NCI-H774 (cell line): ENCODE measurements around the gene PLXNA1.

Experiments
- DNase-seq: peaks from one replicate; lab custom pipeline; 2025; lab: John Stamatoyannopoulos, UW

PLXNA1 gene

DNA sequence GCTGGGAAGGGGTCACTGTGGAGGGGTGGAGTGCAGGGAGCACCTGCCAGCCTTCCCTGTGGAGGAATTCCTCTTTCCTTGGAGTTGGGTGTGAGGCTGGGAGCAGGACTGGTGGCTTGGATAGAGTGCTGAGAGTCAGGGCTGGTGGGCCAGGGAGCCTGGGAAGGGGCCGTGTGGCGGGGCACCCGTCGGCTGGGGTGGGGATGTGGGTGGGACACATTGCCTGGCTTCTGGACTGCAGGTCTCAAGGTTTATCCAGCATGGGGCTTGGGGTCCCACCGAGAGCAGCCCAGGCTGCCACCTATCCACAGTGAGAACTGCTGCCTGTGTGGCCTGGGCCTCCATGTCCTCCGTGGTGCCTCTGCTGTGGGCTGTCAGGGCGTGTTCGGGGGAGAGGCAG lies 4.7 kb downstream of the PLXNA1 start:
- no peak for DNase-seq

DNA sequence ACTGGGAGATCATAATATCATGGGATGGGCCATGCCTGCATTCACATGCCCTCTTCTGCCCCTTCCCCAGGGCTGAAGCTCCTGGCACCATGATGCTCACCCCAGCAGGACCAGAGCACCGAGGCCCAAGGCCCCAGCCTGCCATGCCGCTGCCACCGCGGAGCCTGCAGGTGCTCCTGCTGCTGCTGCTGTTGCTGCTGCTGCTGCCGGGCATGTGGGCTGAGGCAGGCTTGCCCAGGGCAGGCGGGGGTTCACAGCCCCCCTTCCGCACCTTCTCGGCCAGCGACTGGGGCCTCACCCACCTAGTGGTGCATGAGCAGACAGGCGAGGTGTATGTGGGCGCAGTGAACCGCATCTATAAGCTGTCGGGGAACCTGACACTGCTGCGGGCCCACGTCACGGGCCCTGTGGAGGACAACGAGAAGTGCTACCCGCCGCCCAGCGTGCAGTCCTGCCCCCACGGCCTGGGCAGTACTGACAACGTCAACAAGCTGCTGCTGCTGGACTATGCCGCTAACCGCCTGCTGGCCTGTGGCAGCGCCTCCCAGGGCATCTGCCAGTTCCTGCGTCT lies 5.6 kb downstream of the PLXNA1 start:
- no peak for DNase-seq

DNA sequence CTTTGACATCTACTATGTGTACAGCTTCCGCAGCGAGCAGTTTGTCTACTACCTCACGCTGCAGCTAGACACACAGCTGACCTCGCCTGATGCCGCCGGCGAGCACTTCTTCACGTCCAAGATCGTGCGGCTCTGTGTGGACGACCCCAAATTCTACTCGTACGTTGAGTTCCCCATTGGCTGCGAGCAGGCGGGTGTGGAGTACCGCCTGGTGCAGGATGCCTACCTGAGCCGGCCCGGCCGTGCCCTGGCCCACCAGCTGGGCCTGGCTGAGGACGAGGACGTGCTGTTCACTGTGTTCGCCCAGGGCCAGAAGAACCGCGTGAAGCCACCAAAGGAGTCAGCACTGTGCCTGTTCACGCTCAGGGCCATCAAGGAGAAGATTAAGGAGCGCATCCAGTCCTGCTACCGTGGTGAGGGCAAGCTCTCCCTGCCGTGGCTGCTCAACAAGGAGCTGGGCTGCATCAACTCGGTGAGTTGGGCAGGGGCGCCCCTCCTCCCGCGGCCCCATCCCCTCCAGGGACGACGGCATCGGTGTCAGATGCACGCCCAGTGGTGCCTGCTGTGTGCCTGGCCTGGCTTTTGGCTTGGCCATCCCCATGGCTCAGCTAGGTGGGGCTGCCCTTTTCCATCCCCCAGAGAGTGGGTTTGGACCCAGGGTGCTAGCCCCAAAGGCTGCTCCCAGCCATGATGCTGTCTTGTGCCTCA lies 6.6 kb downstream of the PLXNA1 start:
- no peak for DNase-seq

DNA sequence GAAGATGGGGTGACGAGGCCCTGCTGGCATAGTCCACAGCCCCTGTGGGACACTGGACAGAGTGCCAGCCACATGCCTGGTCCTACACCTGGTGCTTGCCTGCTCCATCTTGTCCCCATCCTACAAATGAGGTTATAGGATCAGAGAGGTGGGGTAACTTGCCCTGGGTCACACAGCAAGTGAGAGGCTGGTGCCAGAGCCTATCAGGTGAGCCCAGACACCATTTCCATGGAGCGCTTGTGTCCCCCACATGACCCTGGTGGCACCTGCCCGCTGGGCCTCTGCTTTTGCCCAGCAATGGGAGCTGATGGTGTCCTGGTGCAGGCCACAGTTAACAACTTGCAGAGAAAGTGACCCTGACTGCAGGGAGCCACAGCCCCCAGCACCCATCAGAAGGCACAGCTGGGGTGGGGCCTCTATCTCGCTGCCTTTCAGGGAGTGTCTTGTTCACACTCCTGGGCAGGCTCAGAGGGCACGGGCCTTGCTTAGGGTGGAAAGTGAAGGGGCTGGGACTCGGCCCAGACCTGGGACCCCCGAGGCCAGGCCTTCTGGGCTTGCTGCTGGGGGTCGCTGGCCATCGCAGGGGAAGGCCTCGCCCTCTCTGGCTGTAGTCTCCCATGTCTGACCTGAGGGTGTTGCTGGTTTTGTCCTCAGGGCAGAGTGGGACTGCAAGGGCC lies 7.2 kb downstream of the PLXNA1 start:
- no peak for DNase-seq

DNA sequence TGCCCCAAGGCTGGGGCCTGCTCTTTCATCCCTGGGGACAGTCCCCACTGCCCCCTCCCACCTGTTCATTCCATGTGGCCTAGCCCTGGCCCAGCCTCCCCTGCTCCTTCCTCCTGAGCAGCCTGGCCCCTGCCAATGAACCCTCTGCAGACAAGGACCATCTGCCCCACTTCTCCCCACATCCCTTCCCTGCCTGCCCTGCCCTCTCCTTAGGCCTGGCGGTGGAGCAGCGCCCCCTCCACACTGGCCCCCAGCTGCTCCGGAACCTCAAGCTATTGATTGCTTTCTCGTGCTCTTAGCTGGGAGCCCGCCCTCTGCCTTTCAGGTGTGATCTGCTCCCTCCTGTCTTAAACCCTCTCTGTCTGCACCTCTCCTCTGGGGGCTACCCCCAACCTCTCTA lies 8.0 kb downstream of the PLXNA1 start:
- no peak for DNase-seq

DNA sequence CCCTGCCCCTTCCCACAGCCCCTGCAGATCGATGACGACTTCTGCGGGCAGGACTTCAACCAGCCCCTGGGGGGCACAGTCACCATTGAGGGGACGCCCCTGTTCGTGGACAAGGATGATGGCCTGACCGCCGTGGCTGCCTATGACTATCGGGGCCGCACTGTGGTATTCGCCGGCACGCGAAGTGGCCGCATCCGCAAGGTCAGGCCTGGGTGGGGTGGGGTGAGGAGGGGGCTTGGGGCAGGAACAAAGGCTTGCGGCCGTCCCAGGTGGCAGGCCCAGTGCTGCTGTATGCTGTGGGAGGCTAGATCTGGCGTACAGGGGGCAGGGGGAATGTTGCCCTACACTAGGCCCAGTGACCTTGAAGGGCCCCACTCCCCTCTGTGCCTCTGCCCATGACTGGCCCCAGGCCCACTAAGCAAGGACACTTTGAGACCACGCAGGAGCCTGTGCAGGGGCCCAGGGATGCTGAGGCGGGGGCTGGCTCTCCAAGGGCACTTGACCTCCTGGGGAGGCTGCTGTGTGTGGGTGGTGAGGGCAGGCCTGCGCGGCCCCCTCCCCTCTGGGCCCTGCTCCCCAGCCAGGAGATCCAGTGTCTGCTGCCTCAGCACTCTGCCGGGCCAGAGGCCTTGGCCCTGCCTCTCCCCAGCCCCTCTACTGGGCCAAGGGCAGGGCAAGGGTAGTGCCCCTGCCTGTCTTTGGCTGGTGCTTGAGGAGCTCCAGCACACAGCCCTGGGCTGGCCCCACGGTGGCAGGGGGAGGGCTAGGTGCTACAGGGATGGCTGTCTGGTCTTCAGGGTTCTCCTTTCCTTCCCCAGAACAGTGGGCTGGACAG lies 8.7 kb downstream of the PLXNA1 start:
- DNase-seq, result no peak

DNA sequence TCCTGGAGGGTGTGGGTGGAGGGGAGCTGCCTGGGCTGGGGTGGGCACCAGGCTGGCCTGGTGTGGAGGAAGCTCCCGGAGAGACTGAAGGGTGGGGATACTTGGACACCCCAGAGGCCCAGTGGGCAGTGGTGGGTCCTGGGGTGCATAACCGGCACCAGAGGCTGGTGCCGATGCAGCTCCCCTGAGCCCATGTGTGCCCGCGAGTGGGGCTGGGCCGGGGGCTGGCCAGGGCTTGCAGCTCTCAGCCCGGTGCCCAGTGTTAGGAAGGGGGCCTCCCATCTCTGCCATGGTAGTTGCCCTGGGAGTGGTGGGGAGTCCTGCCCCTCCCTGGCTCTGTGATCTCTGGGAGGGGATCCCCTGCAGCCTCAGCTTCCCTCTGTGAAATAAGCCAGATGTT lies 9.3 kb downstream of the PLXNA1 start:
- DNase-seq, result no peak

DNA sequence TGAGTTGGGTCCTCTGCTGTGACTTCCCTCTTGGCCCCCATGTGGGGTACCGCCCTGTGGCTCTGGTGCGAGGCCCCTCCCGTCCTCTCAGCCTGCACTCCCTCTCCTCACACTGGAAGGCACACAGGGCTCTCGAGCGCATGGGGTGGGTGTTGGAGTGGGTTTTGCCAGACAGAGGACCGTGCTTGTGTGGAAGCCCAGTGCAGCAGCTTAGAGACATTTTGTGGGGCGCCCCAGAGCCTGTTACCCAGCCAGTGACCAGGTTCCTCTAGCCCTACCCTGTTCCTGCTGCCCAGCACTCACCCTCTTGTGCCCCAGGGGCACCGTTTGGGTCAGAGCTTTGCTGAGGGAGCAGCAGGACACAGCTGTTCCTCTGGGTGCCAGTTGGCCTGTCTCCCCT lies 9.9 kb downstream of the PLXNA1 start:
- DNase-seq, result no peak

DNA sequence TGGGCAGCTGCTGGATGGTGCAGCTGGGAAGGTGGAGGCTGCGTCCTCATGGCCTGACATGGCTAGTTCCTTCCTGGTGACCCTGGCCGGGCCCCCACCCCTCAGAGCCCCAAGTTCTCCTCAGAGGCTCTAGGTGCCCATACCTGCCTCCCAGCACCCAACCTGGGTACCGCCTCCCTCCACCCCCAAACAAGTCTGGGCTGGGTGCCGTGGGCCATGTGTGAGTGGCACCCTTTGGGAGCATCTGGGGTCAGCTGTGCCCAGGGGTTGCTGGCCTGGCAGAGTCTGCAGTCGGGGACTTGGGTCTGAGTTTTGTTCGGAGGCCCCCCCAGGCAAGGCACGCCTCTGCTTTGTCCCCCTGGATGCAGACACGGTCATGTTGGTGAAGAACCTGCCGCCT lies 10.5 kb downstream of the PLXNA1 start:
- DNase-seq, result no peak

DNA sequence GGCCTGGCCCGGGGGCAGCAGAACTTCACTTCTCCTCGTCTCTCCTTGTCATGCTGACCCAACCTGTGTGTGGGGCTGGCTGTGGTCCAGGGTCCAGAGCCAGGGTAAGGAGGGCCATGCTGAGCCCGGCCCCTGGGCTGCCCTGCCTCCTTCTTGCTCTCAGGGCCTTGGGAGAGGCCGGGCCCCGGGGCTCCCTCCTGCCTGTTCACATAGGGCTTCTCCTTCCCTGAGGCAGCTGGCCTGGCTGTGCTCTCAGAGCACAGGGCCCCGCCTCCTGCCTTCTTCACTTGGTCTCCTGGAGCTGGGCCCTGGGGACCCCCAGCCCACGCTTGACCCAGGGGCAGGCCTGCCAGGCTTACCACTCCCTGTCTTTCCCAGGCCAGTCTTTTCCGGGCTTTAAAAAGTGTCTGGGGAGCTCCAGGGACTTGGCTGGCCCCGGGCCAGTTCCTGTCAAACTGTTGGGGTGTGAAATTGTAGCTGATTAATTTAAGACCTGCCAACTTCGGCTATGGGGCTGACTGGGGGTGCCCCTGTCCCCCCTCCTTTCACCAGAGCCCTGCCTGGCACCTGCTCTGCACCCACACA lies 11.8 kb downstream of the PLXNA1 start:
- no peak for DNase-seq

DNA sequence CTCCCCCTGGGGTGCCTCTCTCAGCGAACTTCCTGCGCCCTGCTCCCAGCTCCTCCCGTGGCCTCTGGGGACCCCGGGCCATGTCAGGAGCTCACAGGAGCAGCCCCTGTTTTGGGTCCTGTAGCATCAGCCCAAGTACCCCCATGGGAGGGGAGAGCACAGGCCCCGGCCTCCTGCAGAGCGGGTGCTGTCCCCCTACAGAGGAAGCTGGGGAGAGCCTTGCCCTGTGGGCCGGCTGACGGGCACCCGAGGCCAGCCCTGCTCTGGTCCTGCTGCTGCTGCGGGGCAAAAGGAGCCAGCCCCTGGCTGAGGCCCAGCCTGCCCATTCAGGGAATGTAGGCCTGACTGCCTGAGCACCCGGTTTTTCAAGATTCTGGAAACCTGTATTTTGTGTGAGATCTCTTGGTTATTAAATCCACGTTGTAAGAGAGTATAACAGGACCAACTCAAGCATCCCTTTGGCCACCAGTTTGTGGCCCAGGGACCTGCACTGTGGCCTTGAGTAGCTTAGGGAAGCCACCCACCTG lies 12.4 kb downstream of the PLXNA1 start:
- no peak for DNase-seq

DNA sequence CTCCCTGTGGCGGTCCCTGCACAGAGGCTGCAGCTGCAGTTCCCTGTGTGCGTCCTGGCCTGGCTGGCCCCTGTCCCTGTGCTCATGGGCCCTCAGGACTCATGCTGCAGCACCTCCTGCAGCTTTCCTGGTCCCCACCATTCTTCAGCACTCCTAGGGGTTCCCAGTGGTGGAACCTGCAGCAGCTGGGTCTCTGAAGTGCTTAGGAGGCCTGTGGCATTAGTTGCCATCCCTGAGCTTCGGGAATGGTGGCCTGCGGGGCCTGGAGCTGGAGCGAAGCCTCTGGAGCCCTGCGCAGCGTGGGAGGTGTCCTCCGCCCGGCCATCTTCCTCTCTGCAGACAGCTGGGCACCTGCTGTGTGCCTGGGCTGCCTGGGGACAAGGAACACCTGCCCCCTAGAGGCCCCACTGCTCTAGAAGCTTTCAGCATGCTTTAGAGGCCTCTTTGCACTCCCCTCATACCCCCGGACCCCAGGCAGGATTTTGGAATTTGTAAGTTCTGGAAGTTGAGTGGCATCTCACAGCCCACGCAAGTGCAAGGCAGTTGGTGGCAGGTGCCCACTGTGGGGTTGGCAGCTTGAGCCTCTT lies 13.1 kb downstream of the PLXNA1 start:
- DNase-seq, result no peak

DNA sequence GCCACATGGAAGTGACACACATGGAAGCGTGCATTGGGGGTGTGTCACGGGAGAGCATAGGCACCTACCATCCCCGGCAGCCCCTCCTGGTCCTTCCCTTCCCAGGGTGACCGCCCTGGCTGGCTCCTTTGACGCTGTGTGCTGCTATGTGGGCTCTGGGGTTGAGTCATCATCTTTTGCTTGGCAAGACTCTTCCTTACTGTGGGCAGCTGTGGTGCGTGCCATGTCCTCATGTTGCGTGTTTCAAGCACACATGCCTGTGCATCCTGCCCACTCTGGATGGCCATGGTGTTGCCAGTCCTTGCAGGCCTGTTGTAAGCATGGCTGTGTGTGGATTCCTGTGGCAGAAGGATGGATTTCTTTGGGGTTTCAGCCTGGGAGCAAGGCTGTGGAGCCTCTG lies 14.0 kb downstream of the PLXNA1 start:
- DNase-seq, result no peak

DNA sequence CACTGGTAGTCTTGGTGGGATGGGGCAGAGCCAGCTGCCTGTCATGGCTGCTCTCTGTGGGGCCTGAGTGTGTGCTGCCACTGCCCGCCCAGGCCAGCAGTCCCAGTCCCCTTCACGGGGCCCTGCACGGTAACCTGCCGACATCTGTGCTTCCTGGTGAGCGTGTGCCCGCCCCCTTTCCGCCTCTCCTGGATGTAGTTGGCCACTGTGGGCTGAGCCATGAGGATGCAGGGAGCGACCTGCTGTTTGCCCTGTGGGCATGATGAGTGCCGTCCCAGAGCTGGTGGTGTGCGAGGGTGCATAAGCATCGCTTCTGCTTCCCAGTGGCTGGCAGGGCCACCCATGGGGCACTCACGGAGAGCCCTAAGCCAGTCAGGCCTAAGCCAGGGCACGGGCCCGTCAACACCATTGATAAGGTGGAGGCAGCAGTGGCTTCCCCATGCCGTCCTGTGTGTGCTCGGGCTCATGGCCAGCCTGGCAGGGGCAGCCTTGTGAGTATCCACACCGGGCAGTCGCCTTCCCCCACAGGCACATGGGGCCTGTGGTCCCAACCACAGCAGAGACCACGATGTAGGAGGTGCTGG lies 14.6 kb downstream of the PLXNA1 start:
- DNase-seq, result no peak

DNA sequence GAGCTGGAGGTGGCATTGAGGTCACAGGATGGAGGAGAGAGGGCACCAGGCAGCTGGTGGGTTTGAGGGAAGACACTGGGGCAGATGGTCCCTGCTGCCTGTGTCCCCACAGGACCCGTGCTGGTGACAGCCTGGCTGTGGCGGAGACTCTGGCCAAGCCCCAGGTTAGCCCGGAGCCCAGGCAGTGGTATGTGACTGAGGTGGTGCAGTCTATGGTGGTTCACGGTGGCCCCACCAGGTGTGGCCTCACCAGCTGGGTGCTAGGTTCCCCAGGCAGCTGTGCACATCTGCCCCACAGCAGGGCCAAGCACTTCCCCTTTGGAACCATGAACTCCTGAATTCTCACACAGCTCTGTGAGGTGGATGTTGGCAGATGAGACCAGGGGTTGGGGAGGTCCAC lies 15.4 kb downstream of the PLXNA1 start:
- DNase-seq, result no peak

DNA sequence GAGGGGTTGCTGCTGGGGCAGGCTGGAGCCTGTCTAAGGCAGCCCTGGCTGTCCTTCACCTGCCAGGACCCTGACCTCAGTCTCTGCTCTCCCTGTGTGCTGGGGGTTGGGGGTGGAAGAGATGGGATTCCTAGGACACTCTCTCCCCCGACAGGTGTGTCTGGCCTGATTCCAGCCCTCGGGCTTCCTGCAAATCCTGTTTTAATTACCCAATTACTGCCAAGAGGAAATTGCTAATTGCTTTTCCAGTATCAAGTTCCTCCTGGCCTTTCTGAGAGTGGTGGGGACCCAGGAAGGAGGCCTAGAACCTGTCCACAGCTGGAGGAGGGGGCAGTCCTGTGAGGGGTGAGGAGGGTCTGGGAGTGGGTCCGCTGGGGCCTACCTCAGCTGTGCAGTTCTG lies 15.8 kb downstream of the PLXNA1 start:
- DNase-seq, result no peak

DNA sequence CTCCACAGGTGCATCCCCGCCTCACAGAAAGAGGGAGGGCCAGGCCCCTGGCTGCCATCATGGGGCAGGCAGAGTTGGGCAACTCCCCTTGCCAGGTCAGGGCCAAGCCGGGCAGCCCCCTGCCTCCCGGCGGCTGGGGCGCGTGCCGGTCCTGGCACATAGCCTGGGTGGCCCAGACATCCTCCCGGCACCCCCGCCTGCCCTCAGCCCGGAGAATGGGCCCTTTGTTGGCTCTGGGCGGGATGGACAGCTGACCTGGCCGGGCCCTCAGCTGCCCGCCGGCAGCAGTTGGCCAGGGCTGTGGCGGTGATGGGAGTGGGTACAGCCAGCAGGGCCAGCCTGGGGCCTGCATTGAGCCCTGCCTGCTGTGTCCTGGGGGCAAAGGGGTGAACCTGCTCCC lies 16.5 kb downstream of the PLXNA1 start:
- no peak for DNase-seq

DNA sequence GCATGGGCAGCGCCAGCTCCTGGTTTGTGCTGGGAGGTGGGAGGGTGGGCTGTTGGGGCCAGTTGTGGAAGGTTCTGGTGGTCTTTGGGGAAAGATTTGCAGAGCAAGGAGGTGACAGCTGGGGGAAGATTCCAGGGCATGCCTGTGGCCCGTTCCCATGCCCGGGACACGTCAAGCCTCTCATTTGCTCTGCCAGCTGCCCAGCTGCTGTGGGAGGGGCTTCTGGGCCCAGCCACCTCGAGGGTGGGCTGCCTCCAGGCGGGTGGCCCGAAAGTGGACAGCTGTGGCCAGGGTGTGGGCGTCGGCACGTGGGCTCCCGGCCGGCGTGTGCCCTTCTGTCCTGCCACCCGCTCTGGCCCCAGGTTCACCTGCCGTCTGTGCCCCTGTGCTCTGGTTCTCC lies 17.2 kb downstream of the PLXNA1 start:
- no peak for DNase-seq

DNA sequence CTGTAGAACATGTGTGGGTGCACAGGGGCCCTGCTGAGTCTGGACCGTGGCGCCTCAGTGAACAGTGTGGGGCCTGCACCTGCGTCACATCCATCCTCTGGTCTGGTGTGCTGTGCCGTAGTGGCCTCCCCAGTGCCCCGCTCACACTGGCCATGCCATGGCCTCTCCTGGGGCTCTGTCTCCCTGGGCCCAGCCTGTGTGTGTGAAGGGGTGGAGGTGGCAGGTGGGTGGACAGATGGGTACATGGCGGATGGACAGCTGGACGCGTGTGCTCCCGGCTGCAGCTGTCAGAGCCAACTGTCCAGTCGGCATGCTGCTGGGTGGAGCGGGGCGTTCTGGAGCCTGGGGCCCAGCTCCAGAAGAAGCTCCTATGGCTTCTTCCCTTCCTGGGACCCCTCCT lies 17.8 kb downstream of the PLXNA1 start:
- no peak for DNase-seq

DNA sequence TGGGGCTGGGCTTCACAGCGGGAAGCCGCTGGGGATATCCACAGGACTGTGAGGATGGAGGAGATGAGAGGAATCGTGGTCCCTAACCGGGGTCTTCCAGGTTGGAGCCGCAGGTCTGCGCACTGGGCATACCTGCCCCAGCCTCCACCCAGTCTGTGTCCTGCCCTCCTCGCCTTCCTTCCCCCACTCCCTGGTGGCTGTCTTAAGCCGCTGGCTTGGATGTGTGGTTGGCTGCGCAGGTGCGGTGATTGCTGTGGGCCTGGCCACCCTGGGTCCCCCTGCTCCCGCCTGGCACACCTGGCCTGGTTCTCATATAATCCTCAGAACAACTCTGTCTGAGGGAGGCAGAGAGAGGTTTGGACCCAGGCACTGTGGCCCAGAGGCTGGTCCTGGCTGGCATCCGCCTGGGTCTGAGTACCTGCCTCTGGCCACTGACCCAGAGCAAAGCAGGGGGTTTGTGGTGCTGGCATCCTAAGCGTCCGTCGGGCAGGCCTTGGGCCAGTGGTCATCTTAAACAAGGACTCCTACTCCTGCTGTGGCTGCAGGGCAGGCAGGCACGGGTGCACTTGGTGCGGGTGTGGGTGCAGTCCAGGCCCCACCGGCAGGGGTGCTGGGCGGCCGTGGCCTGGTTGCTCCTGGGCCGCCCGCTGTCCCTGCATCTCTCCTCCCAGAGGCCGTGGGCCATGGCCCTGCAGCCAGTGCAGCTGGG lies 18.7 kb downstream of the PLXNA1 start:
- no peak for DNase-seq
